Measurements from ENCODE around the gene TAF1B.

TAF1B gene

DNA sequence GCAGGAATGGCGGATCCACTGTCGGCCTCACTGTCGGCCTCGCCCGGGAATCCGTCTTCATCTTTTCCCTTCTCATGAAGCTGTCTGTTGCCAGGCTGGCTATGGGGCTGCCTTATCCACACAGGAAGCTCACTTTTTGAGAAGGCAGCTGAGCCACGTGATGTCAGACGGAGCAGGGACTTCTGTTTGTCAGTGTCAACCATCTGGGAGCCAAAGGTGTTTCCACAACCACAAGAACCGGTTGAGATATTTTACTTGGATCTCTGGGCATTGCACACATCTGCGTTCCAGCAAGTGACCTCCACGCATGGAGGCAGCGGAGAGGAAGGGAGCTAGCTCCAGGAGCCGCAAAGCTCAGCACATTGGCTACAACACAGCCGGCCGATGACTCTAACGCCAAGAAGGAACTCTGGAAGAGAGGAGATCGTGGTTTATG is 27.4 kb upstream of the TAF1B start:
- H3K9ac ChIP-seq (ENCODE audit: low read depth in 1 of 2, low read length in 2 of 2) = no peak overlapping the region
- H3K27me3 ChIP-seq (ENCODE audit: control insufficient read depth in 1 of 2, insufficient read depth in 2 of 2, low read length in 2 of 2) = peaks cover 0 to 4% of the 10 kb centered on the region in 2 donors
- no peaks in the 10 kb centered on the region for H3K36me3 ChIP-seq (ENCODE audit: control insufficient read depth in 1 of 2, insufficient read depth in 2 of 2, low read length in 2 of 2)
- no peak overlapping the region for H3K4me3 ChIP-seq (ENCODE audit: low read depth in 1 of 2, low read length in 2 of 2)
- no peaks in the 10 kb centered on the region for H3K9me3 ChIP-seq (ENCODE audit: control insufficient read depth in 1 of 2, low read length in 2 of 2)
- peaks cover 10 to 11% of the 10 kb centered on the region in 2 donors for H3K4me1 ChIP-seq (ENCODE audit: control insufficient read depth in 1 of 2, insufficient read depth in 2 of 2, low read length in 2 of 2)
- no peak overlapping the region for H3K27ac ChIP-seq (ENCODE audit: low read depth, low read length)

DNA sequence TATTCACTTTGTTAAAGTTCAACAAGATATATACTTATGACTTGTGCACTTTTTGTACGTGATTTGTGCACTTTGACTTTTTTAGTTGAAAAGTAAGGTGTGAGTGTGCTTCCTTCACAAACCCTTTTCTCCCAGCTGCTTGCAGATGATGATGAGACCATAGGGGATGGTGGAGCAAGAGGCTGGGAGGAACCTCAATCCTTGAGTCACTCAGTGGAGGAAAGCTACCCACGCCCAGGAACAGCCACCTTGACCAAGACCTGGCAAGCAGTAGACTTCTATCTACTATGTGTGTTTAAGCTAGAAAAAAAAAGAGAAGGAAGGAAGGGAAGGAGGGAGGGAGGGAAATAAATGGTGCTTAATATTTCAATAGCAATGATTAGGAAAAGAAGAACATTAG is 25.2 kb upstream of the TAF1B start:
- H3K9me3 ChIP-seq (ENCODE audit: control insufficient read depth in 1 of 2, low read length in 2 of 2) = no peaks in the 10 kb centered on the region
- H3K4me1 ChIP-seq (ENCODE audit: control insufficient read depth in 1 of 2, insufficient read depth in 2 of 2, low read length in 2 of 2) = peaks cover 10 to 11% of the 10 kb centered on the region in 2 donors
- H3K27me3 ChIP-seq (ENCODE audit: control insufficient read depth in 1 of 2, insufficient read depth in 2 of 2, low read length in 2 of 2) = peaks cover 0 to 4% of the 10 kb centered on the region in 2 donors
- H3K4me3 ChIP-seq (ENCODE audit: low read depth in 1 of 2, low read length in 2 of 2) = no peak overlapping the region
- no peaks in the 10 kb centered on the region for H3K36me3 ChIP-seq (ENCODE audit: control insufficient read depth in 1 of 2, insufficient read depth in 2 of 2, low read length in 2 of 2)
- no peak overlapping the region for H3K9ac ChIP-seq (ENCODE audit: low read depth in 1 of 2, low read length in 2 of 2)
- H3K27ac ChIP-seq (ENCODE audit: low read depth, low read length) = no peak overlapping the region

GRCh38 chr2:9819551-9819950 is 23.7 kb upstream of the TAF1B start:
- Histone ChIP-seq H3K4me3 (ENCODE audit: low read depth in 1 of 2, low read length in 2 of 2) (no peak overlapping the region), H3K4me1 (ENCODE audit: control insufficient read depth in 1 of 2, insufficient read depth in 2 of 2, low read length in 2 of 2) (no peaks in the 10 kb centered on the region), H3K36me3 (ENCODE audit: control insufficient read depth in 1 of 2, insufficient read depth in 2 of 2, low read length in 2 of 2) (no peaks in the 10 kb centered on the region), H3K9ac (ENCODE audit: low read depth in 1 of 2, low read length in 2 of 2) (no peak overlapping the region), H3K27ac (ENCODE audit: low read depth, low read length) (no peak overlapping the region), H3K9me3 (ENCODE audit: control insufficient read depth in 1 of 2, low read length in 2 of 2) (no peaks in the 10 kb centered on the region), H3K27me3 (ENCODE audit: control insufficient read depth in 1 of 2, insufficient read depth in 2 of 2, low read length in 2 of 2) (peaks cover 0 to 1% of the 10 kb centered on the region in 2 donors)

DNA sequence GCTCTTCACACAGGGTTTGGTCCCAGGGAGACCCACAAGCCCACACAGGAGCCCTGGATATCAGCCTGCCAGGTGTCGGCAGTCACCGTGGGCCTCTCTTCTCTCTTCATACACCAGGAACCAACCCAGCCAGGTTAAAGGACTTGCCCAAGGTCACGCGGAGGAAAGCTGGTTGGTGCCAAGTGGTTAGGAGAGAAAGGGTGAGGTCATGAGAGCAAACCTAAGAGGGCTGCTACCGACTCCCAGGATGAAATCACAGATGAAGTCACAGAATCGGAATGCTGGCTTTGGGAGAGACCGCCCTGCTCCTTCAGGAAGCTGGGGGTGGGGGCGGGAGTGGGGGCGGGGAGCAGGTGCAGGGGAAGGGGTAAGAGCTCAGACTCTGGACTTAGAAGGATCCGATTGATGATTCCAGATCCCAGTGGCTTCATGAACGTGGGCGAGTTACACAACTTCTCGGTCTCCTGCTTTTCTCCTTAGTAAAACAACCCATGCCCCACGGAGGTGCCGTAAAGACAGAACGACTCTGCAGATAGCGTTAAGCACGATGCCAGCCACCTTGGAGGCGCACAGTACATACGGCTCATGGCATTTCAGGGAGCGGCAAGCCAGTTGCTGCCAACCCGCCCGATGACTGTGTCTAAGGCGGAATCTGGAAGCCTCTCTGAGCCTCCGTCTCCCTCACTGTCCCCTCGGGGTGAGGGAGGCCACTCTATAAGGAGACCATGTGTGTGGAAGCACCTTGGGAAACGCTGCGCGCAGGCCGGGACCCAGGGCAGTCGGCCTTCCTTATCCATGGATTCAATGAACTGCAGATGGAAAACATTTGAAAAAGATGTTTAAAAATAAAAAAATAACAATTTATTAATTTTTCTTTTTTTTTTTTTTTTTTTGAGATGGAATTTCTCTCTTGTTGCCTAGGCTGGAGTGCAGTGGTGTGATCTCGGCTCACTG is 23.0 kb upstream of the TAF1B start:
- H3K4me3 ChIP-seq (ENCODE audit: low read depth in 1 of 2, low read length in 2 of 2) = no peak overlapping the region
- no peaks in the 10 kb centered on the region for H3K36me3 ChIP-seq (ENCODE audit: control insufficient read depth in 1 of 2, insufficient read depth in 2 of 2, low read length in 2 of 2)
- no peaks in the 10 kb centered on the region for H3K4me1 ChIP-seq (ENCODE audit: control insufficient read depth in 1 of 2, insufficient read depth in 2 of 2, low read length in 2 of 2)
- H3K9ac ChIP-seq (ENCODE audit: low read depth in 1 of 2, low read length in 2 of 2) = no peak overlapping the region
- H3K27ac ChIP-seq (ENCODE audit: low read depth, low read length) = no peak overlapping the region
- no peaks in the 10 kb centered on the region for H3K27me3 ChIP-seq (ENCODE audit: control insufficient read depth in 1 of 2, insufficient read depth in 2 of 2, low read length in 2 of 2)
- no peaks in the 10 kb centered on the region for H3K9me3 ChIP-seq (ENCODE audit: control insufficient read depth in 1 of 2, low read length in 2 of 2)

- H3K27me3 ChIP-seq (ENCODE audit: control insufficient read depth in 1 of 2, insufficient read depth in 2 of 2, low read length in 2 of 2) = no peaks in the 10 kb centered on the region
- H3K27ac ChIP-seq (ENCODE audit: low read depth, low read length) = no peak overlapping the region
- no peak overlapping the region for H3K9ac ChIP-seq (ENCODE audit: low read depth in 1 of 2, low read length in 2 of 2)
- no peaks in the 10 kb centered on the region for H3K9me3 ChIP-seq (ENCODE audit: control insufficient read depth in 1 of 2, low read length in 2 of 2)
- H3K4me3 ChIP-seq (ENCODE audit: low read depth in 1 of 2, low read length in 2 of 2) = no peak overlapping the region
- H3K36me3 ChIP-seq (ENCODE audit: control insufficient read depth in 1 of 2, insufficient read depth in 2 of 2, low read length in 2 of 2) = no peaks in the 10 kb centered on the region
- H3K4me1 ChIP-seq (ENCODE audit: control insufficient read depth in 1 of 2, insufficient read depth in 2 of 2, low read length in 2 of 2) = no peaks in the 10 kb centered on the region
Measured at GRCh38 chr2:9821805-9822445, 21.3 kb upstream of the TAF1B start.

DNA sequence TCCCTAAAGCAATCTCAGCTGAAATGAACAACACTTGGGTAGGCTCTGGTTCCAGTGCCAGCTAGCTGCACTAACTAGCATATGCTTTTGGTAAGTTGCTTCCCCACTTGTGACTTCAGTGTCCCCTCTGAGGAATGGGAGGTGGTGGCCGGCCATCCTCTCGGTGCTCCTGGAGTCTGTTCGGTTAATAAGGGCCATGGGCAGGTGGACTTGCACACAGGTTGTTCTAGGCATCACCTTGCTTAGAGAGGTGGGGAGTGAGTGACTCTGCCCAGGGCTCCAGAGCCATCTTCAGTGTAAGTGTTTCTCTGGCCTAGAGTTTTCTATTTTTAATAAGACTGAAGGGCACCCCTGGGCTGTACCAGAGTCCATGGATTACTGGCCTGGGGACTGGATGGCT is 18.8 kb upstream of the TAF1B start:
- Histone ChIP-seq H3K27ac (ENCODE audit: low read depth, low read length) (no peak overlapping the region), H3K36me3 (ENCODE audit: control insufficient read depth in 1 of 2, insufficient read depth in 2 of 2, low read length in 2 of 2) (no peaks in the 10 kb centered on the region), H3K9me3 (ENCODE audit: control insufficient read depth in 1 of 2, low read length in 2 of 2) (no peaks in the 10 kb centered on the region), H3K4me3 (ENCODE audit: low read depth in 1 of 2, low read length in 2 of 2) (no peak overlapping the region), H3K27me3 (ENCODE audit: control insufficient read depth in 1 of 2, insufficient read depth in 2 of 2, low read length in 2 of 2) (no peaks in the 10 kb centered on the region), H3K4me1 (ENCODE audit: control insufficient read depth in 1 of 2, insufficient read depth in 2 of 2, low read length in 2 of 2) (no peaks in the 10 kb centered on the region), H3K9ac (ENCODE audit: low read depth in 1 of 2, low read length in 2 of 2) (no peak overlapping the region)

DNA sequence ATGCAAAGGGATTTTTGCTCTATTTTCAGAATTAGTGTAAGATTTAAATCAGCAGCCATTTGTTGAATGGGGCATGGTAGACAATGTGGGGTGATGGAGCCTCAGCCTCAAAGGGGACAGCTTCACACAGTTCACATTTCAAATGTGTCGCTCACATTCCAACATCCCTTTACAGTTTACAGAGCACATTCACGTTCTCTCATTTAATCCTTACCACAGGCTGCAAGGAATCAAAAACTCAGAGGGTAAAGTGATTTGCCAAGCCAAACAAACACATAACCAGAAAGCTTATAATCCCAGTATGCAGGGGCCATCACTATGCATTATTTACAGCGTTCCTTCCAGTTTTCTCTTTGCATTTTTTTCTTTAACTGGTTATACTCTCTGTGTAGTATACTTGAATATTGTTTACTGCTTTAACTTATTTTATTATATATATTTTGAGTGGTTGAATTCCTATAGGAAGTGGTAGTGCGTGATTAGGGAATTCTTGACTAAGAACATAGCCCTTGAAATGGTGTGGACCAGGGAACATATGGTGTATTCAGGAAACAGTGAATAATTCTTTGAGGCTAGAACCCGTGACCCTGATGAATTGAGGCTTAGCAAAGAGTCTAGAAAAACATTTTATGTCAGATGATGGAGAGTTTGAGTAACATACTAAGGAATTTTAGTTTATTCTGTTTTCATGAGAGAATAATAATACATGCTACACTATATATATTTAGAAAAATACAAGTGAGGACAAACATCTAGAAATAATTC is 18.1 kb upstream of the TAF1B start:
- Histone ChIP-seq H3K27ac (ENCODE audit: low read depth, low read length) (no peak overlapping the region), H3K4me3 (ENCODE audit: low read depth in 1 of 2, low read length in 2 of 2) (no peak overlapping the region), H3K27me3 (ENCODE audit: control insufficient read depth in 1 of 2, insufficient read depth in 2 of 2, low read length in 2 of 2) (no peaks in the 10 kb centered on the region), H3K9ac (ENCODE audit: low read depth in 1 of 2, low read length in 2 of 2) (no peak overlapping the region), H3K9me3 (ENCODE audit: control insufficient read depth in 1 of 2, low read length in 2 of 2) (no peaks in the 10 kb centered on the region), H3K36me3 (ENCODE audit: control insufficient read depth in 1 of 2, insufficient read depth in 2 of 2, low read length in 2 of 2) (no peaks in the 10 kb centered on the region), H3K4me1 (ENCODE audit: control insufficient read depth in 1 of 2, insufficient read depth in 2 of 2, low read length in 2 of 2) (no peaks in the 10 kb centered on the region)

- no peaks in the 10 kb centered on the region for H3K9me3 ChIP-seq (ENCODE audit: control insufficient read depth in 1 of 2, low read length in 2 of 2)
- H3K27ac ChIP-seq (ENCODE audit: low read depth, low read length) = no peak overlapping the region
- no peaks in the 10 kb centered on the region for H3K36me3 ChIP-seq (ENCODE audit: control insufficient read depth in 1 of 2, insufficient read depth in 2 of 2, low read length in 2 of 2)
- H3K27me3 ChIP-seq (ENCODE audit: control insufficient read depth in 1 of 2, insufficient read depth in 2 of 2, low read length in 2 of 2) = no peaks in the 10 kb centered on the region
- H3K4me3 ChIP-seq (ENCODE audit: low read depth in 1 of 2, low read length in 2 of 2) = no peak overlapping the region
- no peak overlapping the region for H3K9ac ChIP-seq (ENCODE audit: low read depth in 1 of 2, low read length in 2 of 2)
- peaks cover 0 to 9% of the 10 kb centered on the region in 2 donors for H3K4me1 ChIP-seq (ENCODE audit: control insufficient read depth in 1 of 2, insufficient read depth in 2 of 2, low read length in 2 of 2)
Measured at GRCh38 chr2:9826208-9826607, 17.1 kb upstream of the TAF1B start.

DNA sequence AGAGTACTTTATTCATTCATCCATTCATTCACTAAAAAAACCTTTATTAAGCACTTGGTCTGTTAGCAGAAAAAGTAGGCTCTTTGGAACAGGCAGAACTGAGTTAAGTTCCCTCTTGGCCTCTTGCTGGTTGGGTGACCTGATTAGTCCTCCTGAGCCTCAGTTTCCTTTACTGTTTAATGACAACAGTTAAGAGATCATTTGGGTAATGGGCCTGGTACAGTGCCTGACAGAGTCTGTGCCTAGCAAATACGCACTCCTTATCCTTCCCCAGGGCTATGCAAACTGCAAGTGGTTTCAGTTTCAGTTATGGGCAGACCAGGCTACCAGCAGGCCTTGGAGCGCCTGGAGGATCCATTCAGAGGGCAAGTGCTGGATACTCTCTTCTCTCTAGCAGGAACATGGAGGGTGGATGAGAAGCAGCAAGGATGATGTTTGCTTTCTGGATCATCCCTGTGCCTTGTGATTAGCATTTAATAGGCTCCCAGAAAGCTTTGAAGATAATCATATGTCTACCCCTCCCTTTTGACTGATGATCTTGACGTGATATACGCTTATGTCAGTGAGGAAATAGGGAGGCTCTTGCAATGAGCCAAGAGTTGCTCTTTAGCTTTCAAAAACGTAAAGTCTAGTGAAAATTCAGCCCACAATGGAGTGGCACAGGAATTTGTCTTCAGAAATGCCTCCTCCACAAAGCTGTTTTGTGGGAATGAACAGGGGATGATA is 12.4 kb upstream of the TAF1B start:
- no peak overlapping the region for H3K9ac ChIP-seq (ENCODE audit: low read depth in 1 of 2, low read length in 2 of 2)
- H3K27ac ChIP-seq (ENCODE audit: low read depth, low read length) = peak overlapping the region; percentile 17

More for the DNA sequence above, 12.4 kb upstream of the TAF1B start:
- peaks cover 0 to 9% of the 10 kb centered on the region in 2 donors for H3K4me1 ChIP-seq (ENCODE audit: control insufficient read depth in 1 of 2, insufficient read depth in 2 of 2, low read length in 2 of 2)
- no peaks in the 10 kb centered on the region for H3K9me3 ChIP-seq (ENCODE audit: control insufficient read depth in 1 of 2, low read length in 2 of 2)
- no peaks in the 10 kb centered on the region for H3K36me3 ChIP-seq (ENCODE audit: control insufficient read depth in 1 of 2, insufficient read depth in 2 of 2, low read length in 2 of 2)
- H3K27me3 ChIP-seq (ENCODE audit: control insufficient read depth in 1 of 2, insufficient read depth in 2 of 2, low read length in 2 of 2) = no peaks in the 10 kb centered on the region
- peak overlapping the region in 1 of 2 donors; percentile 16 for H3K4me3 ChIP-seq (ENCODE audit: low read depth in 1 of 2, low read length in 2 of 2)

All from duodenal mucosa (tissue), 2 donors.